GM20000 (cell line): ENCODE measurements around the gene KRTAP10-4.
"Not testable (repeated sequence)": the region's sequence is repeated elsewhere in the genome, so short reads cannot be mapped to it uniquely, and the experiment has no call there.

Experiments
- DNase-seq: peaks from one replicate; pipeline ENCODE4 v3.0.0; 2012; ENCODE audit warnings: low spot score
- CTCF ChIP-seq: IDR thresholded peaks from 2 replicates; pipeline ENCODE4 v1.5.1; 2012; ENCODE audit warnings: mild to moderate bottlenecking, control low read depth; ENCODE audit errors: extremely low read depth, missing control alignments

Gene KRTAP10-4

DNA sequence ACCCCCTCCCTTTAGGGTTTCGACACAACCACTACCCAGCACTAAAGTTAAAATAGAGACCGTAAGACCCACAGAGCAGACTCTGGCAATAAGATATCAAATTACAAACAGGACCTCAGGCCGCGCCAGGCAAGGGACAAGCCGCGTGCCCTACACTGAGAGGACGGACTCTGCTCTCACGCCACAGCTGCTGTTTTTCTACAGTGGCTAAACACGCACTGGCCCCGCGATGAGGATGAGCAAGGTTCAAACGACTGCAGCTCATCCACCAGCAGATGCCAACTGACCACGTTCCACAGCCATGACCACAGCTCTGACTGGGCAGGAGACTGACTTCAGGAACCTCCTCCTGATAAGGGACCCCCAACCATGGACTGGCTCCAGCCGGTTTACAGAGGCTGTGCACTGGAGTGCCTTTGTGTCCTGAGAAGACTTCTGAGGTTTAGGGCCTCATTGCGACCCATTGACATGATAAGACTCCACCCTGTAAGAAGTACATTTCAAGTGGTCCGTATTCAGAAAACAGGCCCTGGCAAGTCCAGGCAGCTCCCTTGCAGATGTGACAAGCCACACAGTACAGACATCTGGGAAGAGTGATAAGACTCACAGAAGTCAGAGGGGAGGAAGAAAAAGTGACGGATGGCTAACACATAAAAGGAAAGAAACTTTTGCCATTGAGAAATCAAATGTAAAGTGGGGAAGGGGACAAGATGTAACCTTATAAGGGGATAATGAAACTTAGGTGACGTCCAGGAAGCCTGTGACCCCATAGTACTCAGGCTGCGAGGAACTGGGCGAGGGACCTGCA is 20.3 kb downstream of the KRTAP10-4 start:
- no peak for TF ChIP-seq CTCF
- DNase-seq: no peak

- TF ChIP-seq CTCF: no peak
- no peak for DNase-seq
These were observed 20.9 kb downstream of the KRTAP10-4 start for GRCh38 chr21:44594406-44594916.

- no peak for DNase-seq
- no peak for TF ChIP-seq CTCF
These were observed 22.0 kb downstream of the KRTAP10-4 start for GRCh38 chr21:44595524-44595923.

GRCh38 chr21:44596068-44596725 is 22.7 kb downstream of the KRTAP10-4 start:
- no peak for DNase-seq
- no peak for TF ChIP-seq CTCF

GRCh38 chr21:44598061-44598460 is 24.5 kb downstream of the KRTAP10-4 start:
- DNase-seq: no peak
- no peak for TF ChIP-seq CTCF

GRCh38 chr21:44599264-44600029 is 25.9 kb downstream of the KRTAP10-4 start:
- DNase-seq: no peak
- TF ChIP-seq CTCF: no peak

DNA sequence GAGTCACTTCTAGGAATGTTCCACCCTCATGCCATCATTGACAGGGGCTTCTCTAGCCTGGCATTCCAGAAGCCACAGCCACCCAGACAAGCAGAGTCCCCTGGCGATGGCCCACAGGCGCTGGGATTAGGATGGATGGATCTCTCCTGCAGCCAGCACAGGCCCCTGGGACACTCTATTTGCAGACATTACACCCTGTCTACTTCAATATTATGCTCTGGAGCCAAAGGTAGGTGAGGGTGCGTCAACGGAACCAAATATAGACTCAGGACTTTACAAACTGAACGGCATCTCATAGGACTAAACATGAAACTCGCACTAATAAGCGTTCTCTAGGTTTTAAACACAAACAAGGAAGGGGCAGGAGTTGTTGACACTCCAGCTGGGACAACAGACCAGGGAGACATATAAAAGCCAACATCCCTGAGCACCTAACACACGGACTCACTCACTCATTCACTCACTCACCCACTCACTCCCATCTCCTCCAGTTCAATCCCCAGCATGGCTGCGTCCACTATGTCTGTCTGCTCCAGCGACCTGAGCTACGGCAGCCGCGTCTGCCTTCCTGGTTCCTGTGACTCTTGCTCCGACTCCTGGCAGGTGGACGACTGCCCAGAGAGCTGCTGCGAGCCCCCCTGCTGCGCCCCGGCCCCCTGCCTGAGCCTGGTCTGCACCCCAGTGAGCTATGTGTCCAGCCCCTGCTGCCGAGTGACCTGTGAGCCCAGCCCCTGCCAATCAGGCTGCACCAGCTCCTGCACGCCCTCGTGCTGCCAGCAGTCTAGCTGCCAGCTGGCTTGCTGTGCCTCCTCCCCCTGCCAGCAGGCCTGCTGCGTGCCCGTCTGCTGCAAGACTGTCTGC is 26.8 kb downstream of the KRTAP10-4 start, which contains the start of gene KRTAP10-7:
KRTAP10-7 (plus strand) TSS at position 480 of the 861 bp plus-strand sequence; CDS start at position 505, 25 bp downstream.
- not testable (repeated sequence) for DNase-seq

- DNase-seq: not testable (repeated sequence)
These were observed 27.6 kb downstream of the KRTAP10-4 start for GRCh38 chr21:44601091-44601490.
